IPS DF 4.7 (cell line): ENCODE data around the gene CIT.
"Not testable (repeated sequence)": the region's sequence is repeated elsewhere in the genome, so short reads cannot be mapped to it uniquely, and the experiment has no call there.

Experiments used
- DNase-seq: peaks from one replicate; pipeline ENCODE4 v3.0.0-alpha.2; 2013; ENCODE audit warnings: low spot score; ENCODE audit errors: extremely low read depth

Gene CIT

GRCh38 chr12:119679081-119679480 lies 198.0 kb downstream of the CIT start:
- DNase-seq: no peak

GRCh38 chr12:119678459-119678858 lies 198.7 kb downstream of the CIT start:
- no peak for DNase-seq

- no peak for DNase-seq
These were observed 200.5 kb downstream of the CIT start for GRCh38 chr12:119676573-119676972.

- DNase-seq: no peak
These were observed 201.1 kb downstream of the CIT start for GRCh38 chr12:119676022-119676421.

GRCh38 chr12:119674560-119674959 lies 202.6 kb downstream of the CIT start:
- no peak for DNase-seq

GRCh38 chr12:119673634-119674033 lies 203.5 kb downstream of the CIT start:
- DNase-seq: no peak

GRCh38 chr12:119672194-119672593 lies 204.9 kb downstream of the CIT start:
- DNase-seq: no peak

GRCh38 chr12:119671070-119671469 lies 206.1 kb downstream of the CIT start:
- no peak for DNase-seq

GRCh38 chr12:119669744-119670472 lies 207.2 kb downstream of the CIT start:
- no peak for DNase-seq

GRCh38 chr12:119668324-119668841 lies 208.7 kb downstream of the CIT start:
- no peak for DNase-seq

- DNase-seq: peak; percentile 94
These were observed 209.4 kb downstream of the CIT start, which contains the start of gene PRKAB1 for GRCh38 chr12:119667577-119668323. Gene PRKAB1 (plus strand): TSS chr12:119668133. CDS start chr12:119668245, 112 bp downstream.

GRCh38 chr12:119666900-119667576 lies 210.1 kb downstream of the CIT start:
- no peak for DNase-seq

- no peak for DNase-seq
These were observed 210.8 kb downstream of the CIT start for GRCh38 chr12:119666226-119666795.

- DNase-seq: no peak
These were observed 211.8 kb downstream of the CIT start for GRCh38 chr12:119665164-119665929.

- no peak for DNase-seq
These were observed 212.5 kb downstream of the CIT start for GRCh38 chr12:119664642-119665041.

GRCh38 chr12:119661882-119662281 lies 215.2 kb downstream of the CIT start:
- DNase-seq: no peak

GRCh38 chr12:119660076-119660475 lies 217.0 kb downstream of the CIT start:
- no peak for DNase-seq

- DNase-seq: no peak
These were observed 217.7 kb downstream of the CIT start for GRCh38 chr12:119659289-119659897.

- not testable (repeated sequence) for DNase-seq
These were observed 219.0 kb downstream of the CIT start for GRCh38 chr12:119658166-119658565.

- DNase-seq: not testable (repeated sequence)
These were observed 220.1 kb downstream of the CIT start for GRCh38 chr12:119657001-119657400.
